ENCODE measurements around the gene OR4X1. TPM values are rescaled to one million over a fixed set of nuclear protein-coding genes. Genes with fewer than 3 reads are reported as not detected.
"Not testable (repeated sequence)": the region's sequence is repeated elsewhere in the genome, so short reads cannot be mapped to it uniquely, and the experiment has no call there.

OR4X1 gene
- total and polyA plus RNA-seq, 5 donors = not detected

DNA sequence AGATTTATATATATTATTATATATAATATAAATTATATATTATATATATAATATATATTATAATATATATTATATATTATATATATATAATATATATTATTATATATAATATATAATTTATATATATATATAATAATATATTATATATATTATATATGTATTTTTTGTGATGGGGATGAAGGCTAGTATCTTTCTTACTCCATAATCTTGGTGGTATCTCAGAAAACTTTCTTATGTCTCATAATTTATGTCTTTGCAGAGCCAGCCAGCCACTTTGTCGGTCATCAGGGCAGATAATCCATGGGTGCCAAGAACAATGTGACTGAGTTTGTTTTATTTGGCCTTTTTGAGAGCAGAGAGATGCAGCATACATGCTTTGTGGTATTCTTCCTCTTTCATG, 42.3 kb downstream of the OR4X1 start, which contains the start of gene OR4S1:
OR4S1 (plus strand) TSS at position 301 of the 400 bp plus-strand sequence; CDS start at position 301, 0 bp downstream.
- intact Hi-C loops (cut with DNase I) = no loop called here
- ATAC-seq = no peak
- Histone ChIP-seq H3K27me3 (ENCODE audit: control insufficient read depth, insufficient read depth) (no peaks in the 10 kb centered on the region), H3K27ac (ENCODE audit: low read length) (no peak within 1 kb of the TSS), H3K9me3 (ENCODE audit: control insufficient read depth, low read length) (no peaks in the 10 kb centered on the region), H3K4me3 (ENCODE audit: low read length) (no peak within 1 kb of the TSS), H3K4me1 (ENCODE audit: control insufficient read depth, insufficient read depth, low read length) (no peaks in the 10 kb centered on the region)
- DNase-seq = no peak
- WGBS = 78% methylated on average over 1 of the region's 1 CpG

- peak; percentile 52 to 53 for ATAC-seq
These were observed 44.2 kb downstream of the OR4X1 start for GRCh38 chr11:48307760-48308386.

DNA sequence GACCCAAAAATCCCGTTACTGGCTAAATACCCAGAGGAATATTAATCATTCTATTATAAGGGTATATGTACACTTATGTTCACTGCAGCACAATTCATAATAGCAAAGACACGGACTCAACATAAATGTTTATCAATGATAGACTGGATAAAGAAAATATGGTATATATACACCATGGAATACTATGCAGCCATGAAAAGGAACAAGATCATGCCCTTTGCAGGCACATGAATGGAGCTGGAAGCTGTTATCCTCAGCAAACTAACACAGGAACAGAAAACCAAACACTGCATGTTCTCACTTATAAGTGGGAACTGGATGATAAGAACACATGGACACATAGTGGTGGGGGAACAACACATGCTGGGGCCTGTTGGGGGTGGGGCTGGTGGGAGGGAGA, 49.9 kb downstream of the OR4X1 start:
- DNase-seq; H3K4me3 ChIP-seq (ENCODE audit: low read length); H3K27me3 ChIP-seq (ENCODE audit: control insufficient read depth, insufficient read depth); H3K27ac ChIP-seq (ENCODE audit: low read length); intact Hi-C loops (cut with DNase I); H3K9me3 ChIP-seq (ENCODE audit: control insufficient read depth, low read length); ATAC-seq; H3K4me1 ChIP-seq (ENCODE audit: control insufficient read depth, insufficient read depth, low read length): not testable (repeated sequence)
- WGBS = 67% methylated on average over 2 of the region's 2 CpGs

More at GRCh38 chr11:48307760-48308386, 44.2 kb downstream of the OR4X1 start:
- no peak overlapping the region for H3K27ac ChIP-seq (ENCODE audit: low read length)
- H3K27me3 ChIP-seq (ENCODE audit: control insufficient read depth, insufficient read depth) = no peaks in the 10 kb centered on the region
- peak in 2 of 3 donors; percentile 28 to 72 for DNase-seq
- no peak overlapping the region for H3K4me3 ChIP-seq (ENCODE audit: low read length)
- H3K4me1 ChIP-seq (ENCODE audit: control insufficient read depth, insufficient read depth, low read length) = no peaks in the 10 kb centered on the region
- intact Hi-C loops (cut with DNase I) = no loop called here
- WGBS = 22% methylated on average over 5 of the region's 5 CpGs
- no peaks in the 10 kb centered on the region for H3K9me3 ChIP-seq (ENCODE audit: control insufficient read depth, low read length)

Other genes with a start within 250 kb of the OR4X1 start
- not detected for gene OR4B1, start 47.1 kb upstream of the OR4X1 start, total RNA-seq
- gene OR4B1, start 47.1 kb upstream of the OR4X1 start, polyA plus RNA-seq = not detected
- not detected for gene OR4X2, start 18.8 kb upstream of the OR4X1 start, total RNA-seq
- not detected for gene OR4X2, start 18.8 kb upstream of the OR4X1 start, polyA plus RNA-seq
- gene OR4S1, start 42.4 kb downstream of the OR4X1 start, total RNA-seq = not detected
- not detected for gene OR4S1, start 42.4 kb downstream of the OR4X1 start, polyA plus RNA-seq
- not detected for gene OR4C3, start 61.1 kb downstream of the OR4X1 start, total RNA-seq
- gene OR4C3, start 61.1 kb downstream of the OR4X1 start, polyA plus RNA-seq = not detected
- gene OR4C5, start 102.6 kb downstream of the OR4X1 start, total RNA-seq = not detected
- not detected for gene OR4C5, start 102.6 kb downstream of the OR4X1 start, polyA plus RNA-seq
- not detected for gene OR4A47, start 224.9 kb downstream of the OR4X1 start, total RNA-seq
- not detected for gene OR4A47, start 224.9 kb downstream of the OR4X1 start, polyA plus RNA-seq